Mammary epithelial cell (primary cell): ENCODE results near the gene TXNRD1.

Experiments
- EZH2 ChIP-seq: IDR thresholded peaks from 2 replicates; pipeline ENCODE4 v1.6.1; 2012; ENCODE audit warnings: low read length, inconsistent platforms, borderline replicate concordance
- TF ChIP-seq, protein P1 (sequence below), 2 donors: IDR thresholded peaks in 1 of 2; conservative IDR thresholded peaks in 1 of 2; 2 replicates each; pipeline ENCODE4 v1.5.1; 2011 to 2012; ENCODE audit warnings: inconsistent platforms in 2 of 2, low read length in 2 of 2, mild to moderate bottlenecking in 2 of 2, control low read depth in 1 of 2, low read depth in 1 of 2; ENCODE audit not compliant: insufficient read depth in 1 of 2; ENCODE audit errors: extremely low read depth in 1 of 2

DNA sequence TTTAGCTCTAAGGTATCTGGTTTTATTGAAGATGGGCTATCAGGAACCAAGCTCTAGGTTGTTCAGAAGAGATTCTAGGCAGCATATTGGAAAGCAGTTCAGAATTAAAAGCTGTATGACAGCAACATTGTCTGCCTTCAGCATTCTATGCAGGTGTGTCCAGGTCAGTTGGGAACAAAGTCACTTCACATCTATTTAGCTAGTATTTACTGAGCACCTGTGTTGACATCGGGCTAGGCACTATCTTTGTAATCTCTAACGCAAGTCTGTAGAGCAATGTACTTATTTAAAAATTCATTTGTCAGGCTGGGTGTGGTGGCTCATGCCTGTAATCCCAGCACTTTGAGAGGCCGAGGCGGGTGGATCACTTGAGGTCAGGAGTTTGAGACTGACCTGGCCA is 81.1 kb downstream of the TXNRD1 start:
- no peak for TF ChIP-seq EZH2
- TF ChIP-seq, protein P1, sequence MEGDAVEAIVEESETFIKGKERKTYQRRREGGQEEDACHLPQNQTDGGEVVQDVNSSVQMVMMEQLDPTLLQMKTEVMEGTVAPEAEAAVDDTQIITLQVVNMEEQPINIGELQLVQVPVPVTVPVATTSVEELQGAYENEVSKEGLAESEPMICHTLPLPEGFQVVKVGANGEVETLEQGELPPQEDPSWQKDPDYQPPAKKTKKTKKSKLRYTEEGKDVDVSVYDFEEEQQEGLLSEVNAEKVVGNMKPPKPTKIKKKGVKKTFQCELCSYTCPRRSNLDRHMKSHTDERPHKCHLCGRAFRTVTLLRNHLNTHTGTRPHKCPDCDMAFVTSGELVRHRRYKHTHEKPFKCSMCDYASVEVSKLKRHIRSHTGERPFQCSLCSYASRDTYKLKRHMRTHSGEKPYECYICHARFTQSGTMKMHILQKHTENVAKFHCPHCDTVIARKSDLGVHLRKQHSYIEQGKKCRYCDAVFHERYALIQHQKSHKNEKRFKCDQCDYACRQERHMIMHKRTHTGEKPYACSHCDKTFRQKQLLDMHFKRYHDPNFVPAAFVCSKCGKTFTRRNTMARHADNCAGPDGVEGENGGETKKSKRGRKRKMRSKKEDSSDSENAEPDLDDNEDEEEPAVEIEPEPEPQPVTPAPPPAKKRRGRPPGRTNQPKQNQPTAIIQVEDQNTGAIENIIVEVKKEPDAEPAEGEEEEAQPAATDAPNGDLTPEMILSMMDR (conservative IDR thresholded peaks at IDR 0.05 in 1 of 2, IDR thresholded peaks at IDR 0.05 in 1 of 2; ENCODE audit: extremely low read depth in 1 of 2, insufficient read depth in 1 of 2, low read depth in 1 of 2, low read length in 2 of 2): no peak
